ENCODE data around the gene RNFT2.
"Not testable (repeated sequence)": the region's sequence is repeated elsewhere in the genome, so short reads cannot be mapped to it uniquely, and the experiment has no call there.

RNFT2 gene

GRCh38 chr12:116745554-116745953 is 7.4 kb downstream of the RNFT2 start:
- DNase-seq (ENCODE audit: low read depth): no peak

- no peak for DNase-seq (ENCODE audit: low read depth)
Measured at GRCh38 chr12:116749884-116750283, 11.8 kb downstream of the RNFT2 start.

- DNase-seq (ENCODE audit: low read depth): no peak
Measured at GRCh38 chr12:116750298-116750697, 12.2 kb downstream of the RNFT2 start.

- not testable (repeated sequence) for DNase-seq (ENCODE audit: low read depth)
Measured at GRCh38 chr12:116754097-116754496, 16.0 kb downstream of the RNFT2 start.

- DNase-seq (ENCODE audit: low read depth): not testable (repeated sequence)
Measured at GRCh38 chr12:116754783-116755182, 16.7 kb downstream of the RNFT2 start.

GRCh38 chr12:116759783-116760621 is 21.9 kb downstream of the RNFT2 start:
- no peak for DNase-seq (ENCODE audit: low read depth)

- no peak for DNase-seq (ENCODE audit: low read depth)
Measured at GRCh38 chr12:116760622-116761020, 22.5 kb downstream of the RNFT2 start.

- no peak for DNase-seq (ENCODE audit: low read depth)
Measured at GRCh38 chr12:116761499-116761898, 23.4 kb downstream of the RNFT2 start.

- DNase-seq (ENCODE audit: low read depth): no peak
Measured at GRCh38 chr12:116765271-116765670, 27.2 kb downstream of the RNFT2 start.

- no peak for DNase-seq (ENCODE audit: low read depth)
Measured at GRCh38 chr12:116766285-116766684, 28.2 kb downstream of the RNFT2 start.

- DNase-seq (ENCODE audit: low read depth): no peak
Measured at GRCh38 chr12:116766746-116767145, 28.6 kb downstream of the RNFT2 start.

- DNase-seq (ENCODE audit: low read depth): no peak
Measured at GRCh38 chr12:116771651-116772050, 33.5 kb downstream of the RNFT2 start.

GRCh38 chr12:116773276-116773731 is 35.2 kb downstream of the RNFT2 start:
- no peak for DNase-seq (ENCODE audit: low read depth)

- DNase-seq (ENCODE audit: low read depth): no peak
Measured at GRCh38 chr12:116774020-116774419, 35.9 kb downstream of the RNFT2 start.

GRCh38 chr12:116777245-116777644 is 39.1 kb downstream of the RNFT2 start:
- DNase-seq (ENCODE audit: low read depth): no peak

GRCh38 chr12:116779597-116779996 is 41.5 kb downstream of the RNFT2 start:
- DNase-seq (ENCODE audit: low read depth): no peak

- no peak for DNase-seq (ENCODE audit: low read depth)
Measured at GRCh38 chr12:116780942-116781341, 42.8 kb downstream of the RNFT2 start.

- DNase-seq (ENCODE audit: low read depth): no peak
Measured at GRCh38 chr12:116783525-116784237, 45.6 kb downstream of the RNFT2 start.

- no peak for DNase-seq (ENCODE audit: low read depth)
Measured at GRCh38 chr12:116784238-116784612, 46.1 kb downstream of the RNFT2 start.

GRCh38 chr12:116789562-116789961 is 51.4 kb downstream of the RNFT2 start:
- DNase-seq (ENCODE audit: low read depth): not testable (repeated sequence)

GRCh38 chr12:116790066-116790465 is 52.0 kb downstream of the RNFT2 start:
- no peak for DNase-seq (ENCODE audit: low read depth)

GRCh38 chr12:116792403-116792802 is 54.3 kb downstream of the RNFT2 start:
- DNase-seq (ENCODE audit: low read depth): no peak

GRCh38 chr12:116794725-116795124 is 56.6 kb downstream of the RNFT2 start:
- no peak for DNase-seq (ENCODE audit: low read depth)
